Ammon's horn (tissue), 1 donor: Measurements from ENCODE around the gene SLC23A1.
"Not testable (repeated sequence)": the region's sequence is repeated elsewhere in the genome, so short reads cannot be mapped to it uniquely, and the experiment has no call there.

ENCODE experiments used
- DNase-seq: peaks from one replicate; pipeline ENCODE4 v3.0.0-alpha.2; 2016; ENCODE audit warnings: low spot score

Gene SLC23A1

GRCh38 chr5:139383275-139383992 is at the start of gene SLC23A1:
TSS of gene SLC23A1 (minus strand) at chr5:139383297. CDS start at chr5:139383253, 44 bp downstream.
- no peak for DNase-seq

GRCh38 chr5:139431706-139432105 is 48.6 kb upstream of the SLC23A1 start:
- no peak for DNase-seq

- no peak for DNase-seq
Observed at GRCh38 chr5:139430015-139430414, 46.9 kb upstream of the SLC23A1 start.

GRCh38 chr5:139426203-139426885 is 43.2 kb upstream of the SLC23A1 start:
- DNase-seq = no peak

GRCh38 chr5:139425497-139425896 is 42.4 kb upstream of the SLC23A1 start:
- no peak for DNase-seq

- peak; percentile 83 for DNase-seq
Observed at GRCh38 chr5:139422307-139422893, 39.3 kb upstream of the SLC23A1 start.

- DNase-seq = no peak
Observed at GRCh38 chr5:139419226-139420192, 36.4 kb upstream of the SLC23A1 start.

GRCh38 chr5:139418793-139419192 is 35.7 kb upstream of the SLC23A1 start:
- DNase-seq = no peak

- peak; percentile 75 for DNase-seq
Observed at GRCh38 chr5:139417214-139417613, 34.1 kb upstream of the SLC23A1 start.

GRCh38 chr5:139416651-139417050 is 33.6 kb upstream of the SLC23A1 start:
- DNase-seq = no peak

- DNase-seq = no peak
Observed at GRCh38 chr5:139415869-139416268, 32.8 kb upstream of the SLC23A1 start.

GRCh38 chr5:139415221-139415861 is 32.2 kb upstream of the SLC23A1 start:
- DNase-seq = peak; percentile 94

GRCh38 chr5:139414581-139415130 is 31.6 kb upstream of the SLC23A1 start:
- DNase-seq = peak; percentile 72

GRCh38 chr5:139413963-139414362 is 30.9 kb upstream of the SLC23A1 start:
- no peak for DNase-seq

GRCh38 chr5:139413153-139413552 is 30.1 kb upstream of the SLC23A1 start:
- DNase-seq = no peak

- no peak for DNase-seq
Observed at GRCh38 chr5:139410993-139411828, 28.1 kb upstream of the SLC23A1 start.

- no peak for DNase-seq
Observed at GRCh38 chr5:139410121-139410992, 27.3 kb upstream of the SLC23A1 start.

GRCh38 chr5:139409116-139409515 is 26.0 kb upstream of the SLC23A1 start:
- not testable (repeated sequence) for DNase-seq

- no peak for DNase-seq
Observed at GRCh38 chr5:139408191-139408590, 25.1 kb upstream of the SLC23A1 start.
